Upper lobe of right lung (tissue), 1 donor: ENCODE measurements around the gene RIMBP3C. TPM values are rescaled to one million over a fixed set of nuclear protein-coding genes. Genes with fewer than 3 reads are reported as not detected.
A peak's percentile ranks its signal among the peaks of the same experiment; 100 is the strongest.
"Not testable (repeated sequence)": the region's sequence is repeated elsewhere in the genome, so short reads cannot be mapped to it uniquely, and the experiment has no call there.

Experiments
- ATAC-seq: fragments of 200-7000 bp; cut with Tn5 transposase; one replicate; pipeline ENCODE4 v1.9.1; 2020; ENCODE audit warnings: mild to moderate bottlenecking, moderate library complexity
- DNase-seq: peaks from one replicate; pipeline ENCODE4 v3.0.0-alpha.2; 2020
- H3K27ac ChIP-seq: fragments of 200-600 bp; one replicate; pipeline ENCODE4 v1.8.0; 2022
- H3K27me3 ChIP-seq: fragments of 200-600 bp; one replicate; pipeline ENCODE4 v1.8.0; 2022; ENCODE audit warnings: mild to moderate bottlenecking
- H3K36me3 ChIP-seq: fragments of 200-600 bp; one replicate; pipeline ENCODE4 v1.8.0; 2022
- H3K4me1 ChIP-seq: fragments of 200-600 bp; one replicate; pipeline ENCODE4 v1.8.0; 2022
- H3K4me3 ChIP-seq: fragments of 200-600 bp; one replicate; pipeline ENCODE4 v1.8.0; 2022; ENCODE audit warnings: mild to moderate bottlenecking
- H3K9me3 ChIP-seq: fragments of 200-600 bp; one replicate; pipeline ENCODE4 v1.8.0; 2022
- intact Hi-C: fragments of 100-400 bp; cut with DNase I; formaldehyde crosslinking; loops from one replicate; pipeline ENCODE4 v1.11.0; 2022
- total RNA-seq: library from RNA; stranded (reverse); fragmentation: NEBNext Ultra II Directional; extraction: Animal tissue kit (Norgen Biotek cat#: 25700); gene quantifications from one replicate; pipeline ENCODE4 v1.2.1, GENCODE V29; 2021
- donor health status: DM: no; HTN: yes; CAD: no; lungs with severe emphysema.

Gene RIMBP3C
- total RNA-seq, 1 donor from 2014 or later: 0.41 TPM

- peak; percentile 66 for ATAC-seq
- H3K4me3 ChIP-seq, H3K4me1 ChIP-seq, DNase-seq, H3K36me3 ChIP-seq, H3K27ac ChIP-seq, H3K27me3 ChIP-seq, intact Hi-C loops, H3K9me3 ChIP-seq: not testable (repeated sequence)
These were observed 18.2 kb downstream of the RIMBP3C start for GRCh38 chr22:21532863-21533648.

DNA sequence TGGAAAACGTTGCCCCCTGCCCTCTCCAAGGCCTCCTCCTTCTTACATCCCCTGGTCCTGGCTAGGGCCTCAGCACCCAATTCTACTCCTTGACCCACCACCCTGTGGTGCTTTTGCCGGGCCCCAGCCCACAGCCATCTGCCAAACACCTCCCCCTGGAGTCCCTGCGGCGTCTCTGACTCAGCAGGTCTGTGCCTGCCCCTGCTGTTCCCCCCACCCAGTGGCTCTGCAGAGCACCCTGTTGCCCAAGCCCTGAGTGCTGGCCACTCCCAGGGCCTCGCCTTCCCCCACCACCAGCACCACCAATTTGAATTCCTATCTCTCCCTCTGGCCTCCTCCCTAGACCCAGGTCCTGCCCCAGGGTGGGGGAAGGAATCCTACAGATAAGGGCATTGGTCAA, 19.7 kb downstream of the RIMBP3C start:
- H3K27ac ChIP-seq, DNase-seq, intact Hi-C loops, ATAC-seq, H3K27me3 ChIP-seq, H3K4me1 ChIP-seq, H3K4me3 ChIP-seq, H3K9me3 ChIP-seq, H3K36me3 ChIP-seq: not testable (repeated sequence)

- H3K27ac ChIP-seq, H3K4me1 ChIP-seq, H3K36me3 ChIP-seq, H3K4me3 ChIP-seq, intact Hi-C loops, DNase-seq, H3K27me3 ChIP-seq, ATAC-seq, H3K9me3 ChIP-seq: not testable (repeated sequence)
These were observed 24.4 kb downstream of the RIMBP3C start for GRCh38 chr22:21526705-21527500.

DNA sequence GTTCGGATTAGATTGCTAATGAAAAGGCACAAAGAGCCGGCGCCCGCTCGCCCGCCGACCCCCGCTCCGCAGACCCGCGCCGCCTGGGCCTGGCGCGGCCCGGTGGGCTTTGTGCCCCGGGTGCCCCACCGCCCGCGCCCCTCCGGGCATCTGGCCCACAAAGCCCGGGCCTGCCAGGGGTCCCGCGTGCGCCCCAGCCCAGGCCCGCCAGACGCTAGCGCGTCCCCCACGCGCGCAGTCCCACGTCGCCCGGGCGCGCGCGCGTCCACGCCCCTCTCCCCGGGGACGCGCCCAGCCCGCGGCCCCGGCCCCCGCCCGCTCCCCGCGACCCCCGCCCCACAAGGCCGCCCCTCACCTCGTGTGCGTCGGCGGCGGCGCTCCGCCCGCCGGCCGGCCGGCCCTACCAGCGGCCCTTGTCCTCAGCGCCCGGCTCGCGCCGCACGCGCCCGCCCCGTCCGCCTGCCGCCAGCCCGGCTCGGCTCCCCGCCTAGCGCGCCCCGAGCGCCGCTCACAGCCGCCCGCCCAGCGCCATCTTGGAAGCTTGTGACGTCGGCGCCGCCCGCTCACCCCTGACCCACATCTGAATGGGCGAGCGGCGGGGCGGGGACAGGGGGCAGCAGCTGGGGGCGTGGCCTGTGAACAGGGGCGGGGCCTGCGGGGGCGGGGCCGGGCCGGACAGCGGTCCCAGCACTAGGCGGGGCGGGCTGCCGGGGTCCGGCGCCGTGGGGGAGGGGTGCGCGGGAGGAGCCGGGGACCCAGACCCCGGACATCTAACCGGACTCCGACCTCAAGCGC, 34.1 kb downstream of the RIMBP3C start:
- H3K27ac ChIP-seq, H3K4me1 ChIP-seq, DNase-seq, H3K36me3 ChIP-seq, H3K9me3 ChIP-seq, H3K27me3 ChIP-seq, intact Hi-C loops, H3K4me3 ChIP-seq: not testable (repeated sequence)
- ATAC-seq: peak; percentile 87

DNA sequence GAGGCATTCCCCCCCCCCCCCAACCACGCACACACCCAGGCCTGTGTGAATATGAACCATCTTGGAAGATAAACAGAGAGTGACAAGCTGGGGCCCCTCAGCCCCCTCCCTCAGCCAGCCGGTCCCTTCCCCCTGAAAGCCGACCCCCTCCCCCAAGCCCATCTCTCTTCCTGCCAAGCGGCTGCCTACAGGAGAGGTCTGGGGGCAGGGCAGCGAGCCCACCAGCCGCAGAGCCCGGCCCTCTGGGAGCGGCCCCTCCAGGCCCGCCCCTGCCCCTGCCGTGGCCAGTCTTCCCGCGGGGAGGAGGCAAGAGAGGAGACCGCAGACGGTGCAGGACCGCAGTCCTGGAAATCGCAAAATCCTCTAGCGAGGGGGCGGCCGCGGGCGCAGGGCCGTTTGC, 34.7 kb downstream of the RIMBP3C start:
- H3K27me3 ChIP-seq, H3K9me3 ChIP-seq, ATAC-seq, H3K27ac ChIP-seq, intact Hi-C loops, DNase-seq, H3K36me3 ChIP-seq, H3K4me1 ChIP-seq, H3K4me3 ChIP-seq: not testable (repeated sequence)

DNA sequence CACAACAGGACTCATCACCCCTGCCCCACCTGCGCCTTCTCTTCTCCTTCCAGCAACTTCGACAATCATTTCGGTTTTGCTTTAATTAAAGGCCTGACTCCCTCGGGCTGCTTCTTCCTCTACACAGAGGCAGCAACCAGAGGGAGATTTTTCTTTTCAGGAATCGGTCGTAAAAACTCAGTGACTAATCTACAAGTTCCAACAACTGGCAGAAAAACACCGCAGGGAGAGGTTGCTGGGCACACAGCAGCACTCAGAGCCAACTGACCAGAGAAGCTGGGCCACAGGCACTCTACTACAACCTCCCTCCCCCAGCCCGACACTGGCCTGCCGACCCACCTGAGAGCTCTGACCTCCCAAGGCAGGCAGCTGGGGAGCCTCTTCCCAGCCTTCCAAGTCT, 36.0 kb downstream of the RIMBP3C start:
- DNase-seq, intact Hi-C loops, H3K4me1 ChIP-seq, H3K27ac ChIP-seq, H3K9me3 ChIP-seq, H3K36me3 ChIP-seq, ATAC-seq, H3K4me3 ChIP-seq, H3K27me3 ChIP-seq: not testable (repeated sequence)

- H3K27me3 ChIP-seq, H3K27ac ChIP-seq, H3K36me3 ChIP-seq, H3K4me3 ChIP-seq, H3K4me1 ChIP-seq, H3K9me3 ChIP-seq, DNase-seq, intact Hi-C loops: not testable (repeated sequence)
- ATAC-seq: peak; percentile 87
These were observed 37.1 kb downstream of the RIMBP3C start for GRCh38 chr22:21514117-21514516.

DNA sequence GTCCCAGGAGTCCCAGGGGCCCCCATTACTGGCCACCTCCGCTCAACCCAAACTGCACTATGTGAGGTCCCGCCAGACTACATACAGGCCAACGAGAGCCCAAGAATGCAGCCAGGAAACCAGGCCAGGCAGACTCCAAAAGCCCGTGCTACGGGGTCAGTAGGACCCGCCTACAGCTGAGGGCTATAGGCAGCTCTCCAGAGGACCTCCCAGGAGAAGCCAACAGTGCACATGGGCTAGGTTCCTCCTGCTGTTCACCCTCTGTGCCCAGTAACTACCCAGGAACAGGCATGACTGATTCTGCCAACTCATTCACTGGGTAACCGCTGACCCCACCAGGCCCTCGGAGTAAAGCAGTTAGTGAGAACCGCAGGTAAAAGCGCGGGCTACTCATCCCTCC, 39.2 kb downstream of the RIMBP3C start:
- H3K4me1 ChIP-seq, H3K36me3 ChIP-seq, H3K27me3 ChIP-seq, H3K4me3 ChIP-seq, H3K27ac ChIP-seq, DNase-seq, intact Hi-C loops, H3K9me3 ChIP-seq: not testable (repeated sequence)
- peak; percentile 2 for ATAC-seq

GRCh38 chr22:21510397-21510796, 40.9 kb downstream of the RIMBP3C start:
- H3K27ac ChIP-seq, intact Hi-C loops, H3K4me3 ChIP-seq, H3K36me3 ChIP-seq, H3K9me3 ChIP-seq, H3K4me1 ChIP-seq, DNase-seq, H3K27me3 ChIP-seq: not testable (repeated sequence)
- ATAC-seq: peak; percentile 41

GRCh38 chr22:21499623-21500506, 51.4 kb downstream of the RIMBP3C start:
- H3K27ac ChIP-seq, H3K4me3 ChIP-seq, DNase-seq, H3K4me1 ChIP-seq, ATAC-seq, H3K9me3 ChIP-seq, intact Hi-C loops, H3K36me3 ChIP-seq, H3K27me3 ChIP-seq: not testable (repeated sequence)

GRCh38 chr22:21498489-21498888, 52.8 kb downstream of the RIMBP3C start:
- H3K27me3 ChIP-seq, intact Hi-C loops, H3K36me3 ChIP-seq, H3K27ac ChIP-seq, H3K4me1 ChIP-seq, DNase-seq, H3K9me3 ChIP-seq, H3K4me3 ChIP-seq, ATAC-seq: not testable (repeated sequence)

DNA sequence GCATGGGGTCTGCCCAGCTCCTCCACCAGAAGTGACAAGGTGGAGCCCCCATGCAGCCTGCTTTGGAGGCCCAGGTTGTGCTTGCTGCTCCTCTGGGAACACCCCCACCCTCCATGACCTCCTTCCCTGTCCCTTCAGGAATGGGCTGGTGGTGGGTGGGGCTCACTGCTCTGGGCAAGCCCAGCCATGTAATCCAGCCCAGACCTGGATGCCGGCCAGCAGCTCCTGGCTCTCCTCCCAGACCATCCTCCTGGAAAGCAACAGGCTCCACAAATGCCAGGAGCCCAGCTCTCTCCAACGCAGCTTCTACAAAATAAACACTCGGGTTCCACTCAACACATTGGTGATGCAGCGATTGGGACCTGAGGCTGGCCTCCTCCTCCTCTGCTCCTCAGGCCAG, 53.3 kb downstream of the RIMBP3C start:
- H3K36me3 ChIP-seq, H3K9me3 ChIP-seq, DNase-seq, H3K27ac ChIP-seq, H3K4me3 ChIP-seq, H3K27me3 ChIP-seq, intact Hi-C loops, H3K4me1 ChIP-seq: not testable (repeated sequence)
- ATAC-seq: peak; percentile 76
